HG03159 (cell line): ENCODE measurements around the gene RAD51AP2.

Experiments
- ATAC-seq: cut with Tn5 transposase; IDR thresholded peaks from one replicate; pipeline ENCODE4 v1.9.1; 2021; ENCODE audit warnings: mild to moderate bottlenecking, moderate library complexity; ENCODE audit not compliant: unreplicated experiment

The RAD51AP2 gene

DNA sequence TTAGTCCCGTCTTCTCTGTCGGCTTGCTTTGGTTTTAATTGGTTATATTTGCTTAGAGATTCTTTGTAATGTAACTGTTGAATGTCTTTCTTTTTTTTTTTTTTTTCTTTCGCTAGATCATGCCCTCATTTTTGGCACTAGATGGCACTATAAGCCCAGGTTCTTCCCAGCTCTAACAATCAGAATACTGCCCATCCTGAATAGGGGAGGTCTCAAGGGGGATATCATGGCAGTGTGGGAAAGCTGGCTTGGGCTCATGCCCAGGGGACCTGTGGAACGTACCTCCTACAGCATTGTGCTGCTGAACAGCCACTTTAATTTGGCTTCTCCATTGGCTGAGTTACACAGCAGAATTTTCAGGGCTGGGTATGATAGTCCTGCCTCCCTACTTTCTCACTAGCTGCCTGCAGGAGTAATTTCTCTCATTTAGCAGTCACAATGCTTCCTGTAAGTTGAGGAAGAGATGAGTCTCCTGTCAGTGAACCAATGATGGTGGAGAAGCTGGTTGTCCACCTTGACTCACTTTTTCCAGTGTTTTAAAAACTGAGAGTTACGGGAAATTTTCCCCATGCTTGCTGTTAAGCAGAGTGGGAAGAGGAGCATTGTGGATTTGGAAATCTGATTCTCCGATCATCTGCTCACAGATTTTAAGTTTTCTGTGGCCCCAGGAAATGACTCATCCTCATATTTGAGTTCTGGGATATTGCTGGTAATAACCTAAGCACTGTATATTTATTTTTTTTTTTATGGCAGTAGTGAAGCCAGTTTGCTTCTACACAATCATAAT is 47.2 kb downstream of the RAD51AP2 start:
- no peak for ATAC-seq

DNA sequence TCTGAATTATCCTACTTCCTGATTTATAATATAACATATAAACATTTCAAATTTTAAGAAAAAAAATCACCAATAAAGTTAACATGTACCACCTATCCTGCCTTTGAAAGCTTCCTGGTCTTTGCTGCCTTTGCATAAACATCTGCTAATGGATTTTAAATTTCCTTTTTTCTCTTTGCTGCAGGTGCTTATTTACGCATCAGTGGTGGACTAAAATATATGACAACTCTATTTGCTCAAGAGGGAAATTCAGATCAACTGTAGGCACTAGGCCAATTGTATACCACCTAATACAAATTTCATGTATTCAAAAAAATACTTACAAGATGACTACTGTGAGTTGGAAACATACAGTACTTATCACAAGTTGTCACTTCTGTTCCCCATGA is 57.2 kb downstream of the RAD51AP2 start:
- no peak for ATAC-seq
